Astrocyte (in vitro differentiated cells and primary cell): ENCODE data around the gene MGMT. TPM values are rescaled to one million over a fixed set of nuclear protein-coding genes. Genes with fewer than 3 reads are reported as not detected.

Experiments used
- DNase-seq: peaks from one replicate; pipeline ENCODE4 v3.0.0-alpha.2; 2010; ENCODE audit warnings: low read depth
- FAIRE-seq: peaks from 2 replicates; lab custom pipeline; 2011; peaks lifted over from hg19 to GRCh38; lab: Jason Lieb, UNC
- H2AFZ ChIP-seq: 2 replicates; pipeline ENCODE4 v1.6.0; 2012; ENCODE audit warnings: low read depth, low read length, inconsistent platforms
- H3K27ac ChIP-seq: 2 replicates; pipeline ENCODE4 v1.5.1; 2011; ENCODE audit warnings: low read depth, low read length, inconsistent platforms
- H3K27me3 ChIP-seq: 2 replicates; pipeline ENCODE4 v1.6.0; 2011; ENCODE audit warnings: low read length, inconsistent platforms; ENCODE audit not compliant: insufficient read depth
- H3K36me3 ChIP-seq: 2 replicates; pipeline ENCODE4 v1.5.1; 2011; ENCODE audit warnings: low read length, inconsistent platforms; ENCODE audit not compliant: insufficient read depth
- H3K4me1 ChIP-seq: 2 replicates; pipeline ENCODE4 v1.5.1; 2011; ENCODE audit warnings: low read length, inconsistent platforms; ENCODE audit not compliant: insufficient read depth
- H3K4me2 ChIP-seq: 2 replicates; pipeline ENCODE4 v1.6.0; 2012; ENCODE audit warnings: low read length, inconsistent platforms
- H3K4me3 ChIP-seq: 2 replicates; pipeline ENCODE4 v1.5.1; 2011; ENCODE audit warnings: low read depth, mild to moderate bottlenecking, low read length, inconsistent platforms; ENCODE audit not compliant: insufficient read depth
- H3K79me2 ChIP-seq: 2 replicates; pipeline ENCODE4 v1.6.0; 2012; ENCODE audit warnings: mild to moderate bottlenecking, low read length, inconsistent platforms; ENCODE audit not compliant: insufficient read depth
- H3K9ac ChIP-seq: 2 replicates; pipeline ENCODE4 v1.6.0; 2012; ENCODE audit warnings: mild to moderate bottlenecking, low read length, inconsistent platforms
- H3K9me3 ChIP-seq: 2 replicates; pipeline ENCODE4 v1.5.1; 2012; ENCODE audit warnings: low read depth, mild to moderate bottlenecking, low read length, inconsistent platforms; ENCODE audit not compliant: insufficient read depth
- H4K20me1 ChIP-seq: 2 replicates; pipeline ENCODE4 v1.6.0; 2012; ENCODE audit warnings: low read length, inconsistent platforms; ENCODE audit not compliant: insufficient read depth
- H3K27ac Mint-ChIP-seq: one replicate; pipeline ENCODE4 v1.8.0; 2021; ENCODE audit warnings: mild to moderate bottlenecking, mixed read lengths; ENCODE audit not compliant: unreplicated experiment
- H3K27me3 Mint-ChIP-seq: one replicate; pipeline ENCODE4 v1.8.0; 2021; ENCODE audit warnings: low read depth, mixed read lengths; ENCODE audit not compliant: unreplicated experiment
- H3K36me3 Mint-ChIP-seq: one replicate; pipeline ENCODE4 v1.8.0; 2021; ENCODE audit warnings: low read depth, mixed read lengths; ENCODE audit not compliant: unreplicated experiment
- H3K4me1 Mint-ChIP-seq: one replicate; pipeline ENCODE4 v1.8.0; 2021; ENCODE audit warnings: low read depth, mixed read lengths; ENCODE audit not compliant: unreplicated experiment
- H3K4me3 Mint-ChIP-seq: one replicate; pipeline ENCODE4 v1.8.0; 2021; ENCODE audit warnings: mild to moderate bottlenecking, moderate library complexity, mixed read lengths; ENCODE audit not compliant: unreplicated experiment
- H3K9me3 Mint-ChIP-seq: one replicate; pipeline ENCODE4 v1.8.0; 2021; ENCODE audit warnings: mild to moderate bottlenecking, mixed read lengths; ENCODE audit not compliant: unreplicated experiment
- CTCF ChIP-seq: IDR thresholded peaks from 2 replicates; pipeline ENCODE4 v1.5.1; 2011; ENCODE audit warnings: low read depth, mild to moderate bottlenecking, inconsistent platforms, low read length, moderate library complexity; ENCODE audit not compliant: insufficient read depth
- EZH2 ChIP-seq: IDR thresholded peaks from 2 replicates; pipeline ENCODE4 v1.6.1; 2012; ENCODE audit warnings: mild to moderate bottlenecking, low read length, inconsistent platforms; ENCODE audit not compliant: insufficient read depth
- total RNA-seq: library from RNA; stranded (reverse); gene quantifications from 2 replicates; pipeline ENCODE4 v1.2.1, GENCODE V29; 2021

Gene MGMT
- total RNA-seq, 1 donor from 2014 or later = 9.5 TPM

- Histone ChIP-seq H4K20me1 (no peaks in the 10 kb centered on the region), H3K9ac (no peak overlapping the region), H3K4me1 (no peaks in the 10 kb centered on the region), H2AFZ (no peak overlapping the region), H3K36me3 (no peaks in the 10 kb centered on the region), H3K79me2 (no peaks in the 10 kb centered on the region), H3K27me3 (no peaks in the 10 kb centered on the region), H3K27ac (no peak overlapping the region), H3K9me3 (no peaks in the 10 kb centered on the region), H3K4me3 (no peak overlapping the region), H3K4me2 (no peak overlapping the region)
- no peak overlapping the region for H3K27ac Mint-ChIP-seq
- H3K27me3 Mint-ChIP-seq = no peaks in the 10 kb centered on the region
- H3K36me3 Mint-ChIP-seq = no peaks in the 10 kb centered on the region
- DNase-seq (no peak), FAIRE-seq (no peak)
- H3K4me1 Mint-ChIP-seq = peaks cover 18% of the 10 kb centered on the region
- TF ChIP-seq EZH2 (no peak), CTCF (no peak)
- no peak overlapping the region for H3K4me3 Mint-ChIP-seq
- no peaks in the 10 kb centered on the region for H3K9me3 Mint-ChIP-seq
These were observed 157.5 kb downstream of the MGMT start for GRCh38 chr10:129624526-129624925.

- H3K4me2 ChIP-seq = no peak overlapping the region
- Mint-ChIP-seq H3K27ac (no peak overlapping the region), H3K4me1 (peaks cover 22% of the 10 kb centered on the region), H3K36me3 (no peaks in the 10 kb centered on the region), H3K27me3 (no peaks in the 10 kb centered on the region), H3K9me3 (no peaks in the 10 kb centered on the region), H3K4me3 (no peak overlapping the region)
- H3K36me3 ChIP-seq = no peaks in the 10 kb centered on the region
- no peaks in the 10 kb centered on the region for H3K9me3 ChIP-seq
- no peak overlapping the region for H3K9ac ChIP-seq
- DNase-seq (no peak), FAIRE-seq (no peak)
- no peaks in the 10 kb centered on the region for H3K27me3 ChIP-seq
- no peak for TF ChIP-seq CTCF
- TF ChIP-seq EZH2 = no peak
- no peak overlapping the region for H3K4me3 ChIP-seq
- H3K4me1 ChIP-seq = no peaks in the 10 kb centered on the region
- H2AFZ ChIP-seq = no peak overlapping the region
- H3K79me2 ChIP-seq = no peaks in the 10 kb centered on the region
- H3K27ac ChIP-seq = no peak overlapping the region
- no peaks in the 10 kb centered on the region for H4K20me1 ChIP-seq
These were observed 159.3 kb downstream of the MGMT start for GRCh38 chr10:129626309-129626708.

- FAIRE-seq (no peak), DNase-seq (no peak)
- no peaks in the 10 kb centered on the region for H3K36me3 Mint-ChIP-seq
- Histone ChIP-seq H2AFZ (no peak overlapping the region), H3K27me3 (no peaks in the 10 kb centered on the region), H3K4me3 (no peak overlapping the region), H3K27ac (no peak overlapping the region), H3K4me2 (peak overlapping the region; percentile 15), H3K4me1 (no peaks in the 10 kb centered on the region), H3K79me2 (no peaks in the 10 kb centered on the region), H4K20me1 (no peaks in the 10 kb centered on the region), H3K9me3 (no peaks in the 10 kb centered on the region), H3K9ac (no peak overlapping the region), H3K36me3 (no peaks in the 10 kb centered on the region)
- H3K27me3 Mint-ChIP-seq = no peaks in the 10 kb centered on the region
- H3K9me3 Mint-ChIP-seq = no peaks in the 10 kb centered on the region
- H3K27ac Mint-ChIP-seq = no peak overlapping the region
- peaks cover 16% of the 10 kb centered on the region for H3K4me1 Mint-ChIP-seq
- TF ChIP-seq CTCF (no peak), EZH2 (no peak)
- H3K4me3 Mint-ChIP-seq = no peak overlapping the region
These were observed 159.9 kb downstream of the MGMT start for GRCh38 chr10:129626796-129627435.
